T-helper 2 cell treated with Interferon-gamma antibody and Interleukin-4, amounts not matched to agents 5 μg/mL and 100 μg/mL, for 36 hours (primary cell): ENCODE data around the gene ZBTB43.
A peak's percentile ranks its signal among the peaks of the same experiment; 100 is the strongest.

Source experiments
- DNase-seq: peaks from one replicate; pipeline ENCODE4 v3.0.0; 2021; ENCODE audit warnings: low spot score
- H3K27ac Mint-ChIP-seq: one replicate; pipeline ENCODE4 v1.8.0; 2021; ENCODE audit warnings: mild to moderate bottlenecking, mixed read lengths
- H3K27me3 Mint-ChIP-seq: one replicate; pipeline ENCODE4 v1.8.0; 2021; ENCODE audit warnings: low read depth, mixed read lengths
- H3K36me3 Mint-ChIP-seq: one replicate; pipeline ENCODE4 v1.8.0; 2021; ENCODE audit warnings: low read depth, mixed read lengths
- H3K4me1 Mint-ChIP-seq: one replicate; pipeline ENCODE4 v1.8.0; 2021; ENCODE audit warnings: low read depth, mixed read lengths
- H3K4me3 Mint-ChIP-seq: one replicate; pipeline ENCODE4 v1.8.0; 2022; ENCODE audit warnings: mild to moderate bottlenecking, moderate library complexity, mixed read lengths
- H3K9me3 Mint-ChIP-seq: one replicate; pipeline ENCODE4 v1.8.0; 2021; ENCODE audit warnings: mixed read lengths

Gene ZBTB43

DNA sequence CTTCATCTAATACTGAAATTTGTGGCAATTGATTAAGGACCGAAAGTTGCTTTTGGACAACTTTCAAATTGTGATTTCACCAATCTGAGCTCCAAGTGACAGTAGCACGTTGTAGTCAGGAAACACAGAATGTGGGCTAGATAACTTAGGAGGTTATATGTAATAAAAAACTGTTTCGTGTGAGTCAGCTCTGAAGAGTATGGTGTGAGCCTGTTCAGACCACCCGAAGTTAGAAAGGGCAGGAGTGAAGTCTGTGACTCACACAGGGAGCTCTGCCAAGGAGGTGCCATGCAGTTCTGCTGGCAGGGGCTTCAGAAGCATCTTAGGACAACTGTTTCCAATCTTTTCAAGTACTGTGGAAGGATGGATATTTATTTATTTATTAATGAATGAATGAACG is 39.2 kb downstream of the ZBTB43 start:
- peaks cover 3% of the 10 kb centered on the region for H3K36me3 Mint-ChIP-seq
- no peaks in the 10 kb centered on the region for H3K27me3 Mint-ChIP-seq
- H3K4me3 Mint-ChIP-seq, result no peak overlapping the region
- H3K4me1 Mint-ChIP-seq, result peaks cover 4% of the 10 kb centered on the region
- H3K9me3 Mint-ChIP-seq, result no peaks in the 10 kb centered on the region
- H3K27ac Mint-ChIP-seq, result no peak overlapping the region
- no peak for DNase-seq

DNA sequence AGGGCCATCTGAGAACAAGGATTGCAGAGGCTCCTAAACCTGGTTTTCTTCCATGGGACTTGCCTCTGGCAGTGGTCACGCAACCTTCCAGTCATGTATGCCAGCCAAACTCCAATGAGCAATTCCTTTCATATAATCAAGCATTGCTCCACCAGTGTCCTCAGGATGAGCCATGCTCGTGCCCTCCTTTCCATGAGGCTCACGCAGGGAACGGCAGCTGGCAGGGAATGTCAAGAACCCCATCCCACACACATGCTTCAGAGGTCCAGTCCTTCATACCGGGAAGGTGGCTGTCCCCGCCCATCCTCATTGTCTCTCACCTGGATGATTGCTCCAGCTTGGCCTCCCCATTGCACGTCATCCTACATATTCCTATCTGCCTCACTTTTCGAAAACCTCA is 42.2 kb downstream of the ZBTB43 start:
- Mint-ChIP-seq H3K36me3 (no peaks in the 10 kb centered on the region), H3K4me1 (no peaks in the 10 kb centered on the region), H3K4me3 (no peak overlapping the region), H3K27me3 (peaks cover 11% of the 10 kb centered on the region), H3K27ac (no peak overlapping the region), H3K9me3 (no peaks in the 10 kb centered on the region)
- no peak for DNase-seq

DNA sequence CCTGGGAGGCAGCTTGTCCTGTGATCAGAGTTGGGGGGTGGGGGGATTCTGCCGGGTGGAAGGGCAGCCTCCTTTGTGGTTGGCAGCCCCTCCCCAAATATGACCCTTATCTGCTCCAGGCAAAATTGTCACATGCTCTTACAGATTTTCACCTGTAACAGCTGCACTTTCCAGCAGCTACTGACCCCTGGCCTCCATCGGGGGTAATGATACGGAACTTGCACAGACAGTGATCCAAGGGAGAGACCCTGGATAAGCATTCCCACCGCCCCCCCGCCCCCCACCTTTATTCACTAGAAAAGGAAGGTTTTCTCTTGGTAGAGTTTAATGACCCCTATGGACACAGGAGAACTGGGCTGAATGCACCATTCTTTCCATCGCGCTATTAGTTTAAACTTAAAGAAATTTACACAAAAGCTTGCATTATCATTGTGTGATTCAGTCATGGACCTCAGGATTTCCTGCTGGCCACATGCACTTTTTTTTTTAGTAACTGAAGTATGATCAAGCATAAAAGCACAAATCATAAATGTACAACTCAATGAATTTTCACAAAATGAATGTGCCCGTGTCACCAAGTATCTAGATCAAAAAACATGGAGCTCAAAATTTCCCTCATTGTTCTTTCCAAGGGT is 44.9 kb downstream of the ZBTB43 start:
- Mint-ChIP-seq H3K27ac (no peak overlapping the region), H3K9me3 (no peaks in the 10 kb centered on the region), H3K27me3 (peaks cover 32% of the 10 kb centered on the region), H3K4me3 (no peak overlapping the region), H3K4me1 (no peaks in the 10 kb centered on the region), H3K36me3 (no peaks in the 10 kb centered on the region)
- DNase-seq, result no peak

DNA sequence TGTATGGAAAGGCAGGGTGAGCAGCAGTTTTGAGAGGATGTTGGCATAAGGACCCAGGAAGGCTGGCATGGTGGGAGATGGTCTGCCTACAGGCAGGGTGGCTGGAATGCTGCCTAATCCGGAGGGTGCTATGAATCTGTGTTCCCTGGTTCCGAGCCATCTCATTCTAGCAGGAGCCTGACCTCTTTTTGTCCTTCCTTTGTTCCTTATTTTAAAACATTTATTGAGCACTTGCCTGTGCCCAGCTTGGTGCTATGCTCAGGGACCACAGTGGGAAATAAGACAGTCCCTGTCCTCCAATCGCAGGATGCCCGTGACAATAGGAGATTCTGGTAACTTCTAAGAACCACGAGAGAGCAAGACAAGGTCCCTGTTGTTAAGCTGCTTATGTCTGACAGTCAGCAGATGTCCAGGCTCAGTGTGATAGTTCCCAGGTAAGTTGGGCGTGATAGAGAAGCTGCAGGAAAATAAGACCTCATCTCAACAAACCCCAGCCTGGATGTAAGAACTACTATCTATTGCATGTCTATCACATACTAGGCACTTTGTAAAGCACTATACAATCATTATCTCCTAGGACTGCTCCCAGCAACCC is 46.5 kb downstream of the ZBTB43 start:
- Mint-ChIP-seq H3K27me3 (peaks cover 44% of the 10 kb centered on the region), H3K27ac (no peak overlapping the region), H3K4me3 (no peak overlapping the region), H3K4me1 (no peaks in the 10 kb centered on the region), H3K36me3 (no peaks in the 10 kb centered on the region), H3K9me3 (no peaks in the 10 kb centered on the region)
- DNase-seq, result no peak

DNA sequence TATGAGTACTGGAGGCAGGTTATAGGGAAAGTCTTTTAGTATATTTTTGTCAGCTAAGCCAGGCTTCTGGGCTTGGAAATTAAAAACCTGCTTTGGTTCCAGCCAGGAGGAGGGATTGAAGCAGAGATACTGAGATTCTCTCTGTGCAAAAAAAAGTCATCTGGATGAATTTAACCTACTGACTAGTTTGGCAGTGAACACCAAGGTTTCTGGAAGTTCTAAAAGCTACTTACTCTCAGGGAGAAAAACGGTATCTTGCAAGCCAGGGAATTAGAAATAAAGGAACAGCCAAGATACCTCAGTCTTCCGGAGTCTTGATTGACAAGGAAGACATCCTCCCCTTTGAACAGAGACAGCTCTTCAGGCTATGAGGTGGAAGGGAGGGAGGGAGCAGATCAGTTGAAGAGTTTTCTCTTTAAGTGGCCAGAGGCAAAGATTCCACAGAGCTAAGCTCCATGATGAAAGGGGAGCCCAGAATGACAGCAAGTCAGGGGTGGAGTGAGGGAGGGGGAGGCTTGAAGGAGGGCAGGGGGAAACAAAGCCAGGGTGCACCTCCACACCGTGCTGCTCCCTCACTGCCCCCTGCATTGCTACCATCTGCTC is 47.3 kb downstream of the ZBTB43 start:
- no peaks in the 10 kb centered on the region for H3K36me3 Mint-ChIP-seq
- H3K4me1 Mint-ChIP-seq, result no peaks in the 10 kb centered on the region
- DNase-seq, result no peak
- peaks cover 50% of the 10 kb centered on the region for H3K27me3 Mint-ChIP-seq
- no peak overlapping the region for H3K27ac Mint-ChIP-seq
- no peak overlapping the region for H3K4me3 Mint-ChIP-seq
- no peaks in the 10 kb centered on the region for H3K9me3 Mint-ChIP-seq

DNA sequence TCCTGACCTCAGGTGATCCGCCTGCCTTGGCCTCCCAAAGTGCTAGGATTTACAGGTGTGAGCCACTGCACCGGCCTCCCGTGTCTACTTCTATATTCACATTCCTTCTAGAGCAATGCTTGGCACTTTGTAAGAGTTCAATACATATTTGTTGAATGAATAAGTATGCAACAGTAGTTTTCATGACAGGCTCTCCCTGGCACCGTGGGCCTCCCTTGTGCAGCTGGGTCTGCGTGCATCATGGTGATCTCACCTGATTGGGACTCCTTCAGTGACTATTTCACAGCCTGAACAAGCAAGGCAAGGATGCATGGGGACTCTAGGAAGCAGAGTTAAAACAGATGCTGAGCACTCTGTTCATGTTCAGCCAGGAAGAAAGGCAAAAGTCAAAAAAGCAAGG is 48.8 kb downstream of the ZBTB43 start:
- H3K4me1 Mint-ChIP-seq, result no peaks in the 10 kb centered on the region
- no peak for DNase-seq
- H3K4me3 Mint-ChIP-seq, result no peak overlapping the region
- no peaks in the 10 kb centered on the region for H3K36me3 Mint-ChIP-seq
- H3K9me3 Mint-ChIP-seq, result no peaks in the 10 kb centered on the region
- H3K27me3 Mint-ChIP-seq, result peaks cover 60% of the 10 kb centered on the region
- H3K27ac Mint-ChIP-seq, result no peak overlapping the region

DNA sequence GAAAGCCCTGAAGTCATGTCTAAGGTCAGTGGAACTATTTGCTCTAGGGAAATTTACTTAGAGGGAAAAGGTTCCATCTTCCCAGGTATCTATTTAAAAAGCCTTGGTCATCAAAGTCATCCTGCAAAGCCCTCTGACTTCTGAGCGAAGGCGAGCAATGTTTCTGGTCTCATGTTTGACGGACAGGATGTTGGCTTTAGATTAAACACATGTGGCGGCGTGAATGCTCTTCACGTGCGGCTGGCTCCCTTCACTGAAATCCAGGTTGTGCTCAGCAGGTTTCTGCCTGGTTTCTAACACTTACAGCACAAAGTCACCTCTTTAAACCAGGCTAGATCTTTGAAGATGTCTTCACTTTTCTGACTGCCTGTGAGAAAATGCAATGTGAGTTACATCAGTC is 49.9 kb downstream of the ZBTB43 start:
- H3K36me3 Mint-ChIP-seq, result no peaks in the 10 kb centered on the region
- peaks cover 66% of the 10 kb centered on the region for H3K27me3 Mint-ChIP-seq
- H3K9me3 Mint-ChIP-seq, result no peaks in the 10 kb centered on the region
- H3K27ac Mint-ChIP-seq, result no peak overlapping the region
- no peak for DNase-seq
- peaks cover 1% of the 10 kb centered on the region for H3K4me1 Mint-ChIP-seq
- H3K4me3 Mint-ChIP-seq, result no peak overlapping the region

DNA sequence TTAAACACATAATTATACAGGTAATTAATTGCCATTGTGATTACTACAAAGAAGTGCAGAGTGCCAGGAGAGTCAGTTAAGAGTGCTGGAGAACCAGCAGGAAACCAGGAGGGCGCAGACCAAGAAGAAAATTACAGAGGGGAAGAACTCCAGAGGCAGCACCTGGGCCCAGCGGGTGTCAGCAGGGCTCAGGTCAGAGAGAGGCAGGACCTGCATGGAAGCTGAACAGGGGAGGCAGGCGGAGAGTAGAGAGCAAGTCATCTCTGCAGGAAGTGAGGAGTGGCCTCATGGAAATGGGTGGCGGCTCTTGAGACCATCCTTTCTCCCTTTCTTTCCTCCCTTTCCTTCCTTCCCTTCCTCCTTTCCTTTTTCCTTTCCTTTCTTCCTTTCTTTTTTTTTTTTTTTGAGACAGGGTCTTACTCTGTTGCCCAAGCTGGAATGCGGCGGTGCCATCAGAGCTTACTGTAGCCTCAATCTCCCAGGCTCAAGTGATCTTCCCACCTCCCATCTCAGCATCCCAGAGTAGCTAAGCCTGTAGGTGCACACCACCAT is 51.6 kb downstream of the ZBTB43 start:
- no peak for DNase-seq
- Mint-ChIP-seq H3K36me3 (no peaks in the 10 kb centered on the region), H3K4me1 (peaks cover 6% of the 10 kb centered on the region), H3K27me3 (peaks cover 61% of the 10 kb centered on the region), H3K9me3 (no peaks in the 10 kb centered on the region), H3K27ac (peak overlapping the region; percentile 36), H3K4me3 (no peak overlapping the region)

DNA sequence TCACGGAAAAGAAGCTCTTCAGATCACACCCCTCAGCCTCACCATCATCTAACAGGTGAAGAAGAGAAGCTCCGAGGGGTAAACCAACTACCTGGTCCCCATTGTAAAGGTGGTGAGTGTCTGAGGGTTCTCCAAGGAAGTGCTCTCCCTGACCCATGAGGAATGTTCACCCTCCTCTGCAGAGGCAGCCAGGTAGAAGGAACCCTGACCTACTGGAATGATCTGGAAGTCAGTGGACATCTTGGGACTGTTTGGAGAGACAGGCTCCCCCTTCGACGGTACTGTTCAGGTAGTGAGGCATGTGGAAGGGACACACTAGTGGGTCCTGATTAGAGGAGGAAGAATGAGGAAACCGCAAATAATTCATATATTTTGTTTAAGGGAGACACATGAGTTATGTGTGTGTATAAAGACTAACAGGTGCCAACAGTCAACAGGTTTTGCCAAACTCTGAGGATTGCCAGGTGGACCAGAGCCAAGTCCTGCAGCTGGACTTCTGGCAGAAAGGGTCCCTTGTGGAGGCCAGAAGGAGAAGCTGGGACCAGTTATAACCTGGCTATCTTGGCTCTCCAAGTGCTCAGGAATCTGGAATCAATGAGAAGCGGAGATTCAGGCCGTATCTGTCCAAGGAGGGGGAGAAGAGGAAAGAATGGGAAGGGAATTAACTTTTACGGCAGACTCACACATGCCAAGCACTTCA is 52.6 kb downstream of the ZBTB43 start:
- Mint-ChIP-seq H3K27ac (no peak overlapping the region), H3K4me3 (no peak overlapping the region), H3K27me3 (peaks cover 52% of the 10 kb centered on the region), H3K36me3 (no peaks in the 10 kb centered on the region), H3K4me1 (peaks cover 15% of the 10 kb centered on the region), H3K9me3 (no peaks in the 10 kb centered on the region)
- DNase-seq, result no peak

DNA sequence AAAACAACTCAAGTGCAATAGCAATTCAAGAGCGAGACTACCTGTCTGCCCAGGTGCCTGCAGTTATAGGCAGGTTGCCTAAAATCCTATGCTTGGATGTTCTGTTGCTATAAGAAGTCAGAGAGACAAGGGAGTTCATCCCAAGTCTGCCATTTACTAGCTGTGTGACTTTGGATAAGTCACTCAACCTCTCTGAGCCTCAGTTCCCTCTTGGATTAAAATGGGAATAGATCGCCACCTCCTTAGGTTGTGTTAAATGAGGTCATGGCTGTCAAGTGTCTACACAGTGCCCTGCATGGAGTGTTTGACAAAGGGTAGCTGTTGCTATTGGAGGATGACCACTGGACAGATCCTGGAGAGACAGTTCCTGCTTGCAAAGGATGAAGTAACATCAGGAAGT is 54.3 kb downstream of the ZBTB43 start:
- H3K4me3 Mint-ChIP-seq, result peak overlapping the region; percentile 74
- H3K36me3 Mint-ChIP-seq, result peaks cover 1% of the 10 kb centered on the region
- H3K4me1 Mint-ChIP-seq, result peaks cover 22% of the 10 kb centered on the region
- peaks cover 38% of the 10 kb centered on the region for H3K27me3 Mint-ChIP-seq
- DNase-seq, result no peak
- no peaks in the 10 kb centered on the region for H3K9me3 Mint-ChIP-seq
- no peak overlapping the region for H3K27ac Mint-ChIP-seq

DNA sequence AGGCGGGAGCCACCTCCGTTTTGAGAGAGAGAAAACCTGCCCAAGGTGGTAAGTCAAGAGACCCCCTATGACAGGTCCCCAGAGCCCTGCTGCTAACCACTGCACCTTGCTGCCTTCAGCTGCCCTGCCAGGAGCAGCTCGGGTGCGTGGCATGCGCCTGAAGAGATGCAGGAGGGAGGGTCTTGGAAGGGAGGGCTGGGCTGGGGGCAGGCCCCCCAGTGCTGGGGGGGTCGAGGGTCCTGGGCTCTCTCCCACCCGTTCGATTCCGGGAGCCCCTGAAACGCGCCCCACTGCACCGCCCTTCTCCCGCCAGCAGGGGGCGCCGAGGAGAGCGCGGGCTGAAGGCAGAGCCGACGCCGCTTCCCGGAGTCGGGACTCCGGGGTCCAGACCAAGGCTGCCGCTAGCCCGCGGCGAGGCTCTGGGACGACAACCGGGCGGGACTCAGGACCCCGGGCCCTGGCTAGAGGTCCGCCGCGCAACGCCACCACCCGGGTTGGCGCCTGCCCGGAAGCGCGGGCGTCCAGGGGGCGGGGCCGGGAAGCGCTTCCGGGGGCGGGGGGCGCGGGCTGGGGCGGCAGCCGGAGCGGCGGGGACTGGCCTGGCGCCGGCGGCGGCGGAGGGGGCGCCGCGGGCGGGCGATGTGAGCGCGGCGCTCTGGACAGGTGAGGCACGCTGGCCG is 55.4 kb downstream of the ZBTB43 start, which contains the start of gene ZBTB34:
ZBTB34 (plus strand) TSS at position 563 of the 680 bp plus-strand sequence. CDS start 18,761 bp downstream, outside the sequence.
- H3K36me3 Mint-ChIP-seq, result peaks cover 6% of the 10 kb centered on the region
- peak; percentile 74 for DNase-seq
- H3K27me3 Mint-ChIP-seq, result peaks cover 29% of the 10 kb centered on the region
- peak within 1 kb of the TSS; percentile 87 for H3K27ac Mint-ChIP-seq
- H3K4me1 Mint-ChIP-seq, result peaks cover 22% of the 10 kb centered on the region
- peak within 1 kb of the TSS; percentile 92 for H3K4me3 Mint-ChIP-seq
- no peaks in the 10 kb centered on the region for H3K9me3 Mint-ChIP-seq

DNA sequence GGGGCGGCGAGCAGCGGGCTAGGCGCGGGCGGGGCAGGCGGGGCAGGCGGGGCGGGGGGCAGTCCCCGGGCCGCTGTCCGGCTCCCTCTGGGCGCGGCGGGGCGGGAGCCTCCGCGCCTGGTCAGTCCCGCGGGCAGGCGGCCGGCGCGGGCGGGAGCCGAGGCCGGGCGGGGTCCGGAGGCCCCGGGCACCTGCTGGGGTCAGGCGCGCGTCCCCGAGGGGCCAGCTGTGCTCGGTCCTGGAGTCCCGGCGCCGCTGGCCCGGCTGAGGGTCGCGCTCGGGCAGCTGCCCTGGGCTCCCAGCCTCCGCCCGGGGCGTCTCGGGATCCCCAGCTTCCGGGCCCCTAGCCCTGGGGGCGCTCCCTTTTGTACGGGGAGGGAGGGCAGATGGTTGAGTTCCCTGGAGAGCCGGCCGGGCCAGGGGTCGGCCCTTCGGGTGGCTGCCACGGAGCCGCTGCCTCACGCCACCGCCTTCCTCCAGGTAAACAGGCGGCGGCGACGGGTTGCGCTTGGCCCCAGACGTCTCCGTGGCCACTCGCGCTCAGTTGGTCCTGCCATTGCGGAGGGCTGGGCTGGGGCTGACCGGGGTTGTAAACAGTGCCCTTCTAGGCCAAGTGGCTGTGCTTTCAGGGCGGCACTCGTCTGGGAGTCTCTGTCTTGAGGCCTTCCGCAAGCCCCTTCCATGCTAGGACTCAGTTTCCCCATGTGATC is 56.1 kb downstream of the ZBTB43 start:
- Mint-ChIP-seq H3K36me3 (peaks cover 10% of the 10 kb centered on the region), H3K4me1 (peaks cover 22% of the 10 kb centered on the region), H3K4me3 (peak overlapping the region; percentile 92), H3K27me3 (peaks cover 26% of the 10 kb centered on the region), H3K9me3 (no peaks in the 10 kb centered on the region), H3K27ac (peak overlapping the region; percentile 87)
- no peak for DNase-seq

DNA sequence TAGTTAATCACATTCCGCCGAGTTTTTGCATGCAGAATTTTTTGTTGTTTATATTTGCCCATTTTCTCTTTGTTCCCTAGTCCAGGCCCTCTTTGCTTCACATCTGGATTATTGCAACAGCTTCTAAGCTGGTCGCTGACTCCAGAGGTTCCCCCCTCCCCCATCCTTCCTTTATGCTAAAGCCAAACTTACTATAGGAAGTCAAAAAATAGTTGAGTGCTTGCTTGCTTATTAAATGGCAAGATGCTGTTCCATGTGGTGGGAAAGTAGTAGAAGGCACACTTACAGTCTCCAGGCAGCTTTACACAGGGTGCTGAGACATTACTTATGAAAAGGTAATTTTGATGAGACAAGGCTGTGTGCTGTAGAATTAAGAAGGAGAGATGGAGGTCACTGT is 56.9 kb downstream of the ZBTB43 start:
- Mint-ChIP-seq H3K27me3 (peaks cover 19% of the 10 kb centered on the region), H3K4me3 (peak overlapping the region; percentile 92), H3K9me3 (no peaks in the 10 kb centered on the region), H3K27ac (peak overlapping the region; percentile 87), H3K36me3 (peaks cover 12% of the 10 kb centered on the region), H3K4me1 (peaks cover 22% of the 10 kb centered on the region)
- DNase-seq, result no peak
